Left kidney (tissue), 2 donors: Measurements from ENCODE around the gene DKKL1. TPM values are rescaled to one million over a fixed set of nuclear protein-coding genes. Genes with fewer than 3 reads are reported as not detected.

Experiments used
- DNase-seq: peaks from one replicate; pipeline ENCODE4 v3.0.0-alpha.2; 2013
- polyA plus RNA-seq: library from polyadenylated mRNA; unstranded; fragments of 120-200 nt; gene quantifications from one replicate; pipeline ENCODE4 v1.2.1, GENCODE V29; 2013; ENCODE audit not compliant: insufficient read length

Gene DKKL1
- polyA plus RNA-seq, 1 donor = 5.0 TPM

- DNase-seq = no peak
Measured at GRCh38 chr19:49395581-49396407, 32.1 kb downstream of the DKKL1 start.

GRCh38 chr19:49396738-49397505 lies 33.2 kb downstream of the DKKL1 start:
- no peak for DNase-seq

GRCh38 chr19:49398001-49398615 lies 34.4 kb downstream of the DKKL1 start:
- no peak for DNase-seq

- no peak for DNase-seq
Measured at GRCh38 chr19:49398931-49399330, 35.3 kb downstream of the DKKL1 start.

- no peak for DNase-seq
Measured at GRCh38 chr19:49400029-49400428, 36.4 kb downstream of the DKKL1 start.

- peak; percentile 35 for DNase-seq
Measured at GRCh38 chr19:49403404-49404187, 39.9 kb downstream of the DKKL1 start.

GRCh38 chr19:49407079-49407478 lies 43.4 kb downstream of the DKKL1 start:
- no peak for DNase-seq

- no peak for DNase-seq
Measured at GRCh38 chr19:49407482-49408015, 43.9 kb downstream of the DKKL1 start.

- DNase-seq = no peak
Measured at GRCh38 chr19:49408816-49409440, 45.3 kb downstream of the DKKL1 start.

GRCh38 chr19:49409441-49410029 lies 45.9 kb downstream of the DKKL1 start:
- no peak for DNase-seq

- DNase-seq = no peak
Measured at GRCh38 chr19:49411681-49412326, 48.1 kb downstream of the DKKL1 start.

GRCh38 chr19:49413348-49413747 lies 49.7 kb downstream of the DKKL1 start:
- peak; percentile 82 for DNase-seq

GRCh38 chr19:49414256-49414655 lies 50.6 kb downstream of the DKKL1 start:
- DNase-seq = no peak

GRCh38 chr19:49415102-49415809 lies 51.6 kb downstream of the DKKL1 start:
- no peak for DNase-seq

GRCh38 chr19:49415810-49416200 lies 52.1 kb downstream of the DKKL1 start:
- DNase-seq = no peak

- no peak for DNase-seq
Measured at GRCh38 chr19:49417088-49417487, 53.4 kb downstream of the DKKL1 start.

GRCh38 chr19:49418511-49418910 lies 54.8 kb downstream of the DKKL1 start:
- no peak for DNase-seq

GRCh38 chr19:49419173-49419572 lies 55.5 kb downstream of the DKKL1 start:
- no peak for DNase-seq

GRCh38 chr19:49420227-49420626 lies 56.5 kb downstream of the DKKL1 start:
- no peak for DNase-seq
